Ureter (tissue), 1 donor: ENCODE measurements around the gene LRP3. TPM values are rescaled to one million over a fixed set of nuclear protein-coding genes. Genes with fewer than 3 reads are reported as not detected.
"Not testable (repeated sequence)": the region's sequence is repeated elsewhere in the genome, so short reads cannot be mapped to it uniquely, and the experiment has no call there.

Experiments used
- DNase-seq: peaks from one replicate; pipeline ENCODE4 v3.0.0-alpha.2; 2020; ENCODE audit warnings: low spot score
- total RNA-seq: library from RNA; stranded (reverse); gene quantifications from one replicate; pipeline ENCODE4 v1.2.4, GENCODE V29; 2023
- donor health status: DM: yes; HTN: yes; CAD: no.

Gene LRP3
- total RNA-seq, 1 donor from 2014 or later = 15.0 TPM

DNA sequence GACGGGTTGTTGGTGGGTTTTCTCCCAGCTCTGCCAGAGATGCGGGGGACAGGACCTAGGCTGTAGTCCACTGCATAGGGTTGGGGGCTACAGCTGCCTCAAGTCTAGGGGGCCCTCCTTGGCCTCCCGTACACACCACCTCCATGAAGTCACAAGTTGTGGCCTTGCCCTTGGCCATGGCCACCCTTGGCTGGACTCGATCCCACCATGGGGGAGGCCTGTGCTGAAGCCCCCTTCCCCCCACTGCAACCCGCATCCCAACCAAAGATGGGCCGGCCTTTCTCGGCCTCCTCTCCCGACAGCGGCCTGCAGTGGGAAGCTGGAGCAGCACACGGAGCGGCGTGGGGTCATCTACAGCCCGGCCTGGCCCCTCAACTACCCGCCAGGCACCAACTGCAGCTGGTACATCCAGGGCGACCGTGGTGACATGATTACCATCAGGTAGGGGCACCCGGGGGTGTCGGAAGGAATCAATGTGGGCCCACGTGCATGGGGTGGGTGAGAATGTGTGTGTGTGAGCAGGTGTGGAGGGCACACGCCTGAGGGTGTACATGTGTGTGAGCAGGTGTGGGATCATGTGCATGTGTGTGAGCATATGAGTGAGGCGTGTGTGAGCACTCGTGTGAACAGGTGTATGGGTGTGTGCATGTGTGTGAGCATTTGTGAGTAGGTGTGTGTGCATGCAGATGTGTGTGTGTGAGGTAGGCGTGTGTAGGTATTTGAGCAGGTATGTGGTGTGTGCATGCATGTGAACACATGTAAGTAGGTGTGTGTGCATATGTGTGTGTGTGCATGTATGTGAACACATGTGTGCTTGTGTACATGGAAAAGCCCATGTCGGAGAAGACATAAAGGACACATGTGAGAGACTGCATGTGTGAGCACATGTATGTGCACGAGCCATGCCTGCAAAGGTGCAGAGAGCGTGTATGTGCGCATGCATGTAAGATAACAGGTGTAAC is 8.7 kb downstream of the LRP3 start:
- DNase-seq = no peak

DNA sequence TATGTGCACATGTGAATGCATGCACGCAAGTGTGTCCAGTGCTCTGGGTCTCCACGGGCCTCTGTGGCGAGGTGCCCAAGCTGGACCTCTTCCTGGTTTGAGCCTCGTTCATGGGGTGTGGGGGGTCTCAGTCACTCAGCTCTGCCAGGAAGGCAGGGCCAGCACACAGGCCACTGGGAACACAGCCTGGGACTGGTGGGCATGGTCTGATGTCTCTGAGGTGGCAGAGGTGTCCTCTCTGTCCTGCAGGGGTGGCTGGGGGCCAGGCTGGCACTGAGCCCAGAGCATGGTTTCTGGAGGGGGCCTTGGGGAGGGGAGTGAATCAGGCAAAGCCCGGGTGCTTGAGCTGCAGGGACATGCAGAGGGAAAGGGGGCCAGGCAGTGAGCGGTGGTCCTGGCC is 9.4 kb downstream of the LRP3 start:
- no peak for DNase-seq

DNA sequence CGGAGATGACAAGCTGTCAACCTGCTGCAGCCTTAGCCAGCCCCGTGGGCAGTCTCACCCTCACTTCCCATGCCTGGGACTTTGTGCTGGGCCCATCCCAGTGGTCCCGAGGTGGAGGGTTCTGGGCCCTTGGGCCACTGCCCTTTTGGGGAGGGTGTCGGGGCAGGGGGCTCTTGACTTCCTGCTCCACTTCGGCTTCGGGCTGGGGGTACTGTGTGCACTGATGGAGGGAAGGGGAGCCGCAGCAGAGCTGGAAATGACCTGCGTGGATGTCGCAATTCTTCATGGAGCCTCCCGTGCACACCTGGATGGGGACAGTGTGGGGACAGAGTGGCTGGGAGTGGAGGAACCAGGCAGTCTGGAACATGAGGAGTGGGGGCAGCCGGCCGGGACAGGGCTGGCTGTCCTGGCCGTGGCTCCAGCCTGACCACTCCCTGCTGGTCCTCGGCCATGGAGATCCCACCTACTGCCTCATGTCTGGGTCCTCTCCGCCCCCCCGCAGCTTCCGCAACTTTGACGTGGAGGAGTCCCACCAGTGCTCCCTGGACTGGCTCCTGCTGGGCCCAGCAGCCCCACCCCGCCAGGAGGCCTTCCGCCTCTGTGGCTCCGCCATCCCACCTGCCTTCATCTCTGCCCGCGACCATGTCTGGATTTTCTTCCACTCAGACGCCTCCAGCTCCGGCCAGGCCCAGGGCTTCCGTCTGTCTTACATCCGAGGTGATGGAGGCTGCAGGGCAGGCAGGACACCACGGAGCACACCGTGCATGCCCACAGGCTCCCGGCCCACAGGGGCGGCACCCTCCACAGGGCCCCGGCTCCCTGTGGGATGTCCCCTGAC is 10.2 kb downstream of the LRP3 start:
- no peak for DNase-seq

DNA sequence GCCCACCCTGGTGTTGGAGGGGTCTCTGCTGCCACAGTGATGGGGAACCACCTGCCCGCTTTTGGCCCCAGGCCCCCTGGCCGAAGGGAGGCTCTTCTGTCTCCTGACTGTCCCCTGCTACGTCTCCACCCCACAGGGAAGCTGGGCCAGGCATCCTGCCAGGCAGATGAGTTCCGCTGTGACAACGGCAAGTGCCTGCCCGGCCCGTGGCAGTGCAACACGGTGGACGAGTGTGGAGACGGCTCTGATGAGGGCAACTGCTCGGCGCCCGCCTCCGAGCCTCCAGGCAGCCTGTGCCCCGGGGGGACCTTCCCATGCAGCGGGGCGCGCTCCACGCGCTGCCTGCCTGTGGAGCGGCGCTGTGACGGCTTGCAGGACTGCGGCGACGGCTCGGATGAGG is 11.0 kb downstream of the LRP3 start:
- DNase-seq = no peak

DNA sequence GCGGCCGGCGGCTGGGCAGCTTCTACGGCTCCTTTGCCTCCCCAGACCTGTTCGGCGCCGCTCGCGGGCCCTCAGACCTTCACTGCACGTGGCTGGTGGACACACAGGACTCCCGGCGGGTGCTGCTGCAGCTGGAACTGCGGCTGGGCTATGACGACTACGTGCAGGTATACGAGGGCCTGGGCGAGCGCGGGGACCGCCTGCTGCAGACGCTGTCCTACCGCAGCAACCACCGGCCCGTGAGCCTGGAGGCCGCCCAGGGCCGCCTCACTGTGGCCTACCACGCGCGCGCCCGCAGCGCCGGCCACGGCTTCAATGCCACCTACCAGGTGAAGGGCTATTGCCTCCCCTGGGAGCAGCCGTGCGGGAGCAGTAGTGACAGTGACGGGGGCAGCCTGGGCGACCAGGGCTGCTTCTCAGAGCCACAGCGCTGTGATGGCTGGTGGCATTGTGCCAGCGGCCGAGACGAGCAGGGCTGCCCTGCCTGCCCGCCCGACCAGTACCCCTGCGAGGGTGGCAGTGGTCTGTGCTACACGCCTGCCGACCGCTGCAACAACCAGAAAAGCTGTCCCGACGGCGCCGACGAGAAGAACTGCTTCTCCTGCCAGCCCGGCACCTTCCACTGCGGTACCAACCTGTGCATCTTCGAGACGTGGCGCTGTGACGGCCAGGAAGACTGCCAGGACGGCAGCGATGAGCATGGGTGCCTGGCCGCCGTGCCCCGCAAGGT is 11.6 kb downstream of the LRP3 start:
- DNase-seq = no peak

DNA sequence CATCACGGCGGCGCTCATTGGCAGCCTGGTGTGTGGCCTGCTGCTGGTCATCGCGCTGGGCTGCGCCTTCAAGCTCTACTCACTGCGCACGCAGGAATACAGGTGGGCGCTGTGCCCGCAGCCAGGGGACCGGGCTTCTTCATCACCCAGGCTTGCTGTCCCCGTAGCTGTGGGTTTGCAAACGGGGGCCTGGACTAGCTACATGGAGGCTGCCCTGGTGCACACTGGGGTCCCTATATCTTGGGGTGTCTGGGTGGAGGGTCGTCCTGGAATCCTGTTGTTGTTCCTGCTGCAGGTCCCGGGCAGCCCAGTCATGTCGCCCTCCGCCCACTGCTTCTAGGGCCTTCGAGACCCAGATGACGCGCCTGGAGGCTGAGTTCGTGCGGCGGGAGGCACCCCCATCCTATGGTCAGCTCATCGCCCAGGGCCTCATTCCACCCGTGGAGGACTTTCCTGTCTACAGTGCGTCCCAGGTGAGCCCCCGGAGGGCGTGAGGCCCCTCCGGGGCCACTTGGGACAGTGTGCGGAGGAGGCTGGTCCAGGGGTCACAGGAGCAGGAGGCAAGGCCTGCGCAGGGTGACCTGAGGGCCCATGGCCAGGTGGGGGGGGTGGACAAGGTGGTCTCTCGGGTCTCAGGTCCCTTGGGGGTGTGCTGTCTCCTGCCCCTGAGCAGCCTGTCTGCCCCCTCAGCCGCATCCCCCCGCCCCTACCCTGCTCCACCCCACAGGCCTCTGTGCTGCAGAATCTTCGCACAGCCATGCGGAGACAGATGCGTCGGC is 12.3 kb downstream of the LRP3 start:
- DNase-seq = no peak

DNA sequence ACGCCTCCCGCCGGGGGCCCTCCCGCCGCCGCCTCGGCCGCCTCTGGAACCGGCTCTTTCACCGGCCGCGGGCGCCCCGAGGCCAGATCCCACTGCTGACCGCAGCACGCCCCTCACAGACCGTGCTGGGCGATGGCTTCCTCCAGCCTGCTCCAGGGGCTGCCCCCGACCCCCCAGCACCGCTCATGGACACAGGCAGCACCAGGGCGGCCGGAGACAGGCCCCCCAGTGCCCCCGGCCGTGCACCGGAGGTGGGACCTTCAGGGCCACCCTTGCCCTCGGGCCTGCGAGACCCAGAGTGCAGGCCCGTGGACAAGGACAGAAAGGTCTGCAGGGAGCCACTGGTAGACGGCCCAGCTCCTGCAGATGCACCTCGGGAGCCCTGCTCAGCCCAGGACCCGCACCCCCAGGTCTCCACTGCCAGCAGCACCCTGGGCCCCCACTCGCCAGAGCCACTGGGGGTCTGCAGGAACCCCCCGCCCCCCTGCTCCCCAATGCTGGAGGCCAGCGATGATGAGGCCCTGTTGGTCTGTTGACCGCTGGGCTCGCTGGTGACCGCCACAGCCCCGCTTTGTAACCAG is 13.0 kb downstream of the LRP3 start:
- DNase-seq = no peak

DNA sequence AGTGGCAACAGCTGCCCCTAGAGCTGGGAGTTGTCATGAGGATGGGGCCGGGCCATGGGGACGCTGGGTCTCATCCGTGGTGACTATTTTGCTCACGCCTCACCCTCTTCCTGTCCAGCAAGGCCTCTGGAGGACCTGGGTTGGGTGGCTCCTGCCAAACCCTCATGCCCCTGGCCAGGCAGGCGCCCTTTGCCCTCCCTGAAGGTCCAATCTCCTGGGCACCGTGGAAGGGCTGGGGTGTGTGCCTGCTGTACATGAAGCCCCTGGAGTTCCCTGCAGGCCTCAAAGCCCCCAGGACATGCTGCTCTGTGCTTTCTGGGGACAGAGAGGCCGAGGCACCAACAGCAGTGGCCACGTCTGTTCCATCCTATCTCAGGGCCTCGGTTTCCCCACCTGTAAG is 13.8 kb downstream of the LRP3 start:
- DNase-seq = no peak

DNA sequence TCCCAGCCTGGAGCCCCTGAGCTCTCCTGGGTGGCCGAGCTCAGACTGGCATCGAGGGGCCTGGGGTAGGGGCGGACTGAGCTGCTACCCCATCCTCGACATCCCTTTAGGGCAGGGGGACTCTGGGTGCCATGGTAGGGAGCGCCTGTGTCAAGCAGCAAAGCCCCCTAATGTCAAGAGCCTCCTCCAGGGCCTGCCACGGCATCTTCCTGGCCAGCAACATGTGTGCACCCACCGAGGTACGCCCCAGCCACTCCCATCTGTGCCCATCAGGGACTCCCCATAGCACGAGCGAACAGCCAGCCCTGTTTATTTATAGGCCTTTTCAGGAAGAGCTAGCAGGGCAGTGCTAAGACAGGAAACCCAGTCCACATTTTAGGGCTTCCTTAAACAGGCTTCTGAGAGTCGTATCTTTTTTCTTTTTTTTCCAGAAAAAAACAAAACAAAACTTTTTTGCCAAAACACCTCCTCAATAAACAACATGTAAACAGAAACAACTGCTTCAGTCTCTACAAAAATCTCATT is 14.3 kb downstream of the LRP3 start:
- no peak for DNase-seq

DNA sequence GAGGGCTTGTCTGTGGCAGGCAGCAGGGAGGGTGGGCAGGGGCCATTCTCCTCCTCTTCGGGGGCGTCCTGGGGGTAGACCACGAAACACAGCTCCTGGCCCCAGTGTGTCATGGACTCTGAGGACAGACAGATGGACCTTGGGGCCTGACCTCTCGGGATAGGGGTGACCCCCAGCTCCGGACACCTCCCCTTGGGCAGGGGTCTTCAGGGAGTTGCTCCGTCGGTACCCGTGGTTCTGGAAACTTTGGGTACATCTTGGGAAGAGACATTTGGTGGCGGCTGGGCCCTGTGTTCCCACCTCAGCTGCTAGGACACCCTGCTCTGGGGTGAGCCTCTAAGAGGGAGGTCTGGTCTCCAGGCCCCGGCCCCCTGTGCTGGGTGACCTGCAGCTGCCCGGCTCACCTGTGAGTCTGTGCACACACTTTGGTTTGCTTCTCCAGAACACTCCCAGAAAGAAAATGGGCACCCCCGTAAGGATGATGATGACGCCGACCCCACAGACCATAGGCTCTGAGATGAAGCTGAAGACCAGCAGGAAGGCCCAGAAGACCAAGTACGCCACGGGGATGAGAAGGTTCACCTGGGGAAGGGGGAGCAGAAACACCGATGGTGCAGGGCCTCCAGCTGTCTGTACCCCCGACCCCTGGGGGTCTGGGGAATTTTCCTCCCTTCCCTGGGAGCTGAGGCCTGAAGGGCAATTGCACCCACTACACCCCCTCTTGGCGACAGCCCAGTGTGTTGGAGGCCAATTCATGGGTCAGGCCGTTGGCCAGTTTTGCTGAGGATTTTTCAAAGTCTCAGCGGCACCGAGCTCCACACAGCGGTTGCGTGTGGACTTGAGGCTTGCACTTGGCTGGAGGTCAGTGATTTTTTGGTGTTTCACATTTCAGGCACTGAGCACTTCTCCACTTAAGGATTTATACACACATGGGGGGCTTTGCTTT is 15.0 kb downstream of the LRP3 start:
- DNase-seq = no peak

DNA sequence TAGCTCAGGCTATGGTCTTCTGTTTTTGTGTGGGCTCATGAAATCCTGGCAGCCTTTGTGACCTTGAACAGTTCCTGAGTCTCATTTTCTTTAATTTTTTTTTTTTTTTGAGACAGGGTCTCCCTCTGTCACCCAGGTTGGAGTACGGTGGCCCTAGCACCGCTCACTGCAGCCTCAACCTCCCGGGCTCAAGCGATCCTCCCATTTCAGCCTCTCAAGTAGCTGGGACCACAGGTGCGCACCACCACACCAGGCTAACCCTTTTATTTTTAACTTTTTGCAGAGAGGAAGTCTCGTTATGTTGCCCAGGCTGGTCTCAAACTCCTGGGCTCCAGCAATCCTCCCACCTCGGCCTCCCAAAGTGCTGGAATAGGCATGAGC is 15.7 kb downstream of the LRP3 start:
- not testable (repeated sequence) for DNase-seq

DNA sequence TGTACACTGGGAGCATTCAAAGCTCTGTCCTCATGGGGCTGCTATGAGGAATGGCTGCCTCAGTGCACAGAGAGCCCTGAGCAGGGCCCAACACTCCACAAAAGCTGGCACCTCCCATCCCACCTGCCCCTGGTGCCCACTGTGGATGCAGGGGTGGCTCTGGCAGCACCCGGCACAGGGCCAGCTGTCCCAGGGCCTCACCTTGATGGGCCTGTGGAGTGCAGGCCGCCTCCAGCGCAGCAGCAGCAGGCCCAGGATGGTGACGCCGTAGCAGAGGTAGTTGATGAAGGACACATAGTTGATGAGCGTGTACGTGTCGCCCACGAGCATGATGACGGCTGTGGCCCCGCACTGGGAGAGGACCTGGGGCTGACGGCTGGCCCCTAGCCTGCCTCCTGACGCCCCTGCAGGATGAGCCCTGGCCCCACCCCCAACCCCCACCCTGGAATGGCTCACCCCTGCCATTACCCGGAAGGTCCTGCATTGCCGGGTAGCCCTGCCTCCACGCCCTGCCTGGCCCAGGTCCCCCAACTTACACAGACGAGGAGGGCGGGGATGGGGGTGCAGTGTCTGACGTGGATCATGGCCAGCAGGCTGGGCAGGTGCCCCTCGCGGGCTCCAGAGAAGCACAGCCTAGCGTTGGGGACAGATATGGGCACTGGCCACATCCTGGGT is 16.3 kb downstream of the LRP3 start:
- no peak for DNase-seq

DNA sequence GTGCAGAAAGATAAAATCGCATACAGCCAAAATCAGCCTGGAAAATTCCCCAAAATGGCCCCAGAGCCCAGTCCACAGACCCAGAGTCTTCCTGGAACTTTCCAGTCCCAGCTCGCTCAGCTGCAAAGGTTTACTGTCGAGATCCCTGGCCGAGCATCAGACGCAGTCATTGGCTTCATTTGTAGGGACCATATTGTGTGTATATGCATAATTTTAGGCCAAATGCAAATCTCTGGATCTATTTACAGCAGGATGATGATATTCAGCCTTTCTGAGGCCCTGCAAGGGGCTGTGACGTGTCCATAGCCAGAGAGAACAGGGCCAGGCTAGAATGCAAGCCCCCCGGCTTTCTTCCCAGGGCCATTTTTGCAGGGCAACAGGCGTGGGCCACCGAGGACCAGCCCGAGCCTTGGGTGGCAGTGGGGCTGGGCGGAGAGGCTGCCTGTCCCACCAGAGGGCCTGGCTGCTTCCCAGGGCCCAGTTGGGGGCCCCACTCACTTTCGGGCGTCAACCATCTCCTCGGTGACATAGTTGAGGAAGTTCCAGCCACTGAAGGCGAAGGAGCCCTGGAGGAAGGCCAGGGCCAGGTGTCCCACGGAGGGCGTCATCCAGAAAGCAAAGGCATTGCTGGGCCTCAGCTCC is 17.8 kb downstream of the LRP3 start:
- no peak for DNase-seq

DNA sequence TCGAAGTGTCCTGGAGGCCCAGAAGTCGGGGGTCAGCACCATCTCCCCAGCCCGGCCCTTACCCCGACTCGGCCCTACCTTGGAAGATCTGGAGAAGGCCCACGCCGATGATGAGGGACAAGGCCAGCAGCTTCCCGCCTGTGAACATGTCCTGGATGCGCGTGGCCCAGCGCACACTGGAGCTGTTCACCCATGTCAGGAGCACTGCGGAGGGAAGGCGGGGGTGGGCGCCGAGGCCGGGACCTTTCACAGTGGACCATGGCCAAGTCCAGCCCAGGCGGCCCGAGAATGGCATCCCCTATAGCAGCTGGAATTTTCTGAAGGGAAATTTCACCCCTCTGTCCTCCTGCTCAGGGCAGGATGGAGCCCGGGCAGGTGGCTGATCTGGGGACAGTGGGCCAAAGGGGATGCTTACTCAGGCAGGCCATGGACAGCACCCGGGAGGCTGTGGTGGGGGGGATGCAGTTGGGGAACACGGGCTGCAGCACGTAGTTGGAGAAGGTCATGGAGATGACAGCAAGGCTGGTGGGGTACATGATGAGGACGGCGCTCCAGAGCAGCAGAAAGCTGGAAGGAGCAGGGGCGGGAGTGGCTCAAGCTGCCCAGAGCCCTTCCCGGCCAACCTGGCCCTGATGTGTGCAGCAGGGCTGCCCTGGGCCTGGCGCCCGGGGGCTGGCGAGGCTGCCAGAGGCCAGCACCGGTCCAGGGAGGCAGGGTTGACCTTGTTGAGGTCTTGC is 18.5 kb downstream of the LRP3 start:
- DNase-seq = no peak

DNA sequence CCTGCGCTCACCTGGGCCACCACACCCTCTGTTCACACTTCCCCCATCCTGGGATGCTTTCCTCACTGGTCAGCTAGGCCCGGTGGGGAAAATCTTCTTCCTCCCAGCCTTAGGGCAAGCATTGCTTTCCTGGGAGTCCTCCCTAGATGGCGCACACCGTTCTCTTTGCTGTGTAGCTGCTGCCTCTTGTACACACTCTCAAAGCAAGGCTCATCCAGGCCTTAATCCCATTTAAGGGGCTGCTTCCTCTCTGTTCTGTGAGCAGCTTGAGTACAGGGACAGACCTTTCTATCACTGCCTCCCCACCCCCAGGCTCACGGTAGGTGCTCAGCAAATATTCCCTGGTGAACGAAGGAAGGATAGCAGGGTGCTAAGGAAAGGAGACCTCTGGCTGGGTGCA is 20.5 kb downstream of the LRP3 start:
- DNase-seq = no peak

DNA sequence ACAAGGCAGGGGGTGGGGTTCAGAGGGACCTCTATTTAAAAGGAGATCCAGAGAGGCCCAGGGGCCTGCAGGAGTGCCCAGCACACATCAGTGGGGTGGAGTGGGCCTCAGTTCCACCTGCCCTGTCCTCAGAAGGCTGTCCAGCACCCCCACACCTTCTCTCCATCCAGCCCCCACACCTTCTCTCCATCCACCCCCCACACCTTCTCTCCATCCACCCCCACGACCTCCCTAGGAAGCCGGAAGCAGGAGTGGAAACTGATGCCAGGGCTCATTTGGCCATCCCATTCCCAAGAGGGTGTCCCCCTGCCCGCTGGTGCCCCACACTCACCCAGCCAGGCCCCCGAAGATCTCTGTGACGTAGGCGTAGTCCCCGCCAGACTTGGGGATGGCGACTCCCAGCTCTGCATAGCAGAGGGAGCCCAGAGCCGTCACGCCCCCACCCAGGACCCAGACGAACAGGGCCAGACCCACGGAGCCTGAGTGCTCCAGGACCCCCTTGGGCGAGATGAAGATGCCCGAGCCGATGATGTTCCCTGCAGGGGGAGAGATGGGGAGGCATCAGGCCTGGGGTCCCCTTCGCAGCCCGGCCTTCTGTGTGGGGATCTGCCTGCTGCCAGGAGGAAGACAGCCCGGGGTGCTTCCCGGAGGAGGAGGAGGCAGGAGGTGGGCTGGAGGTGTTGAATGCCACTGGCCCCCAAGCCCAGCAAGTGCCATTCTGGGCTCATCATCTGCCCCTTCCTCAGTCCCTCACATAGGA is 21.5 kb downstream of the LRP3 start:
- no peak for DNase-seq

DNA sequence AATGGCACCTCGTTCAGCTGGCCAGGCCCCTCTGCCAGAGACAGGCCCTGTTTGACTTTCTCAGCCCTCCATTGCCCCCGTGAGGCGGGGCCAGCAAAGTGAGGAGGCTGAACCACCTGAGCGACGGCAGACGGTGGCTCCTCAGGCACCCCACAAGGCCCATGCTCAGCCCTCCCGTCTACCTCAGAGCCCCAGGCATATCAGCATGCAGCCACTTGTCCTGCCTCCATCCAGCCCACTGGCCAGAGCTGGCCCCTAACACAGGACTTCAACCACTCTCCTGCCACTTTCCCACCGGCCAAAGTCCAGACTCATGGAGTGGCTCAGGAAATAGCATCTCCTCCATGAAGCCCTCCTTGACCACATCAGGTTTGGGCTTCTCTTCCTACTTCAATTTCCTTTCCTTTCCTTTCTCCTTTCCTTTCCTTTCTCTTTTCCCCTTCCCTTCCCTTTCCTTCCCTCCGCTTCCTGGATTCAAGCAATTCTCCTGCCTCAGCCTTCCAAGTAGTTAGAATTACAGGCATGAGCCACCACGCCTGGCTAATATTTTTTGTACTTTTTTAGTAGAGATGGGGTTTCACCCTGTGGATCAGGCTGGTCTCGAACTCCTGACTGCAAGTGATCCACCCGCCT is 22.2 kb downstream of the LRP3 start:
- no peak for DNase-seq
